Prostate gland (tissue), 2 donors: ENCODE measurements around the gene ITGAX. TPM values are rescaled to one million over a fixed set of nuclear protein-coding genes. Genes with fewer than 3 reads are reported as not detected.

ENCODE experiments used
- DNase-seq: peaks from one replicate; pipeline ENCODE4 v3.0.0-alpha.2; 2019; ENCODE audit warnings: low spot score
- H3K27ac ChIP-seq, 2 donors: fragments of 200-600 bp; sonication (generic); 2 replicates each; pipeline ENCODE4 v1.5.1; 2017 to 2019
- H3K27me3 ChIP-seq: fragments of 200-600 bp; sonication (generic); replicated peaks from 2 replicates; pipeline ENCODE4 v1.5.1; 2019; ENCODE audit not compliant: insufficient read depth
- H3K36me3 ChIP-seq, 2 donors: fragments of 200-600 bp; sonication (generic); 1 replicate in 1 of 2; 2 replicates in 1 of 2; pipeline versions ENCODE4 v1.5.1 to v1.8.1; 2017 to 2019
- H3K4me1 ChIP-seq: fragments of 200-600 bp; sonication (generic); replicated peaks from 2 replicates; pipeline ENCODE4 v1.5.1; 2019
- H3K4me3 ChIP-seq, 2 donors: fragments of 200-600 bp; sonication (generic); 2 replicates each; pipeline ENCODE4 v1.5.1; 2017 to 2019
- H3K9me3 ChIP-seq: fragments of 200-600 bp; sonication (generic); 2 replicates; pipeline ENCODE4 v1.5.1; 2017
- POLR2A ChIP-seq: fragments of 450-650 bp; IDR thresholded peaks from one replicate; pipeline ENCODE4 v1.6.1; 2016; ENCODE audit warnings: antibody characterized with exemption, mild to moderate bottlenecking
- POLR2AphosphoS5 ChIP-seq: sonication (generic); formaldehyde crosslinking; IDR thresholded peaks from one replicate; pipeline ENCODE4 v1.6.1; 2017; ENCODE audit warnings: antibody characterized with exemption
- WGBS: methylation state at CpG from one replicate; pipeline ENCODE4 v1.1.5; 2018; 5-methylcytosine and 5-hydroxymethylcytosine counted together
- intact Hi-C: fragments of 100-400 bp; cut with DNase I; formaldehyde crosslinking; loops from one replicate; pipeline ENCODE4 v1.14.2; 2022
- total RNA-seq, 2 donors: library from RNA; depleted of rRNA; stranded (reverse); fragments of >200 nt; gene quantifications; one replicate each; pipeline ENCODE4 v1.1.0, GENCODE V29; 2016
- TF ChIP-seq, protein P1 (sequence below), 4 experiments: fragments of 200-600 bp in 2 of 4; fragments of 450-650 bp in 2 of 4; sonication (generic) in 2 of 4; IDR thresholded peaks; 1 replicate in 3 of 4; 2 replicates in 1 of 4; pipeline ENCODE4 v1.5.1; 2016 to 2019; ENCODE audit warnings: antibody characterized with exemption in 4 of 4, mild to moderate bottlenecking in 2 of 4, moderate library complexity in 2 of 4

Gene ITGAX
- total RNA-seq, 2 donors from 2014 or later: 2.0 to 3.7 TPM

DNA sequence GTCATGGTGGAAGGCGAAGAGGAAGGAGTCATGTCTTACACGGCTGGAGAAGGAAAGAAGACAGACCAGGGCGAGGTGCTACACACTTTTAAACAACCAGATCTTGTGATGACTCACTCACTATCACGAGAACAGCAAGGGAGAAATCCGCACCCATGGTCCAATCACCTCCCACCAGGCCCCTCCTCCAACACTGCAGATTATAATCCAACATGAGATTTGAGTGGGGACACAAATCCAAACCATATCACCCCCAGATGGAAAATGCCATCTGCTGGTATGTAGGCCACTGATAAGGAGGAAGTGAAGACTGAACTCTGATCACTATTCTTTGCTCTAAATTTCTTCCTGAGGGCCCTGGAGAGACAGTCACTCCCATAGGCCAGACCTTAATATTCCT lies 7.5 kb upstream of the ITGAX start:
- Histone ChIP-seq H3K4me3 (no peak overlapping the region), H3K36me3 (no peaks in the 10 kb centered on the region)
- 79% methylated on average over 5 of the region's 5 CpGs for WGBS

DNA sequence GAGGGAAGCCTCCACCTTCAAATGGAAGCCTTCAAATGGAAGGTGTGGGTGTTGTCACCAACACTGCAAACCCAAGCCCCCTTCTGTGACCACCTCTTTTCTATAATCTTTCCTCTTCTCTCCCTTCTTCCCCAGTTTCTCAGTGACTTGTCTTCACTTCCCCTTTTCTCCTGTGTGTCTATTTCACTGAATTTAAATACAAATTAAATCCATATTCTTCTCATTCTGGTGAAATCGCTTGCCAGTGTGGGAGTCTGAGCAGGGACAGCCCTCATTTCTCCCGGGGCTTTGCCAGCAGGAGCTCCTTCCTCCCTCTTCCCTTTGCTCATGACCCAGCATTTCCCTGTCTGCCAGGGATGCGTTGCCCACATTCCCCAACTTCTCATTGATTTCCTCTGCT lies 6.4 kb upstream of the ITGAX start:
- Histone ChIP-seq H3K27ac (no peak overlapping the region), H3K36me3 (no peaks in the 10 kb centered on the region), H3K27me3 (peaks cover 2% of the 10 kb centered on the region), H3K4me3 (no peak overlapping the region), H3K4me1 (no peaks in the 10 kb centered on the region), H3K9me3 (no peaks in the 10 kb centered on the region)
- no peak for DNase-seq
- WGBS: 52% methylated on average over 3 of the region's 3 CpGs
- intact Hi-C loops: no loop called here
- TF ChIP-seq POLR2AphosphoS5 (no peak), POLR2A (no peak)
- TF ChIP-seq, protein P1, sequence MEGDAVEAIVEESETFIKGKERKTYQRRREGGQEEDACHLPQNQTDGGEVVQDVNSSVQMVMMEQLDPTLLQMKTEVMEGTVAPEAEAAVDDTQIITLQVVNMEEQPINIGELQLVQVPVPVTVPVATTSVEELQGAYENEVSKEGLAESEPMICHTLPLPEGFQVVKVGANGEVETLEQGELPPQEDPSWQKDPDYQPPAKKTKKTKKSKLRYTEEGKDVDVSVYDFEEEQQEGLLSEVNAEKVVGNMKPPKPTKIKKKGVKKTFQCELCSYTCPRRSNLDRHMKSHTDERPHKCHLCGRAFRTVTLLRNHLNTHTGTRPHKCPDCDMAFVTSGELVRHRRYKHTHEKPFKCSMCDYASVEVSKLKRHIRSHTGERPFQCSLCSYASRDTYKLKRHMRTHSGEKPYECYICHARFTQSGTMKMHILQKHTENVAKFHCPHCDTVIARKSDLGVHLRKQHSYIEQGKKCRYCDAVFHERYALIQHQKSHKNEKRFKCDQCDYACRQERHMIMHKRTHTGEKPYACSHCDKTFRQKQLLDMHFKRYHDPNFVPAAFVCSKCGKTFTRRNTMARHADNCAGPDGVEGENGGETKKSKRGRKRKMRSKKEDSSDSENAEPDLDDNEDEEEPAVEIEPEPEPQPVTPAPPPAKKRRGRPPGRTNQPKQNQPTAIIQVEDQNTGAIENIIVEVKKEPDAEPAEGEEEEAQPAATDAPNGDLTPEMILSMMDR (IDR thresholded peaks at IDR 0.05): no peak

More for the DNA sequence above, 7.5 kb upstream of the ITGAX start:
- DNase-seq: no peak
- H3K27ac ChIP-seq: no peak overlapping the region
- TF ChIP-seq POLR2A: no peak
- TF ChIP-seq, protein P1 (IDR thresholded peaks at IDR 0.05): no peak
- TF ChIP-seq POLR2AphosphoS5: no peak
- H3K4me1 ChIP-seq: no peaks in the 10 kb centered on the region
- intact Hi-C loops: no loop called here
- no peaks in the 10 kb centered on the region for H3K9me3 ChIP-seq
- H3K27me3 ChIP-seq: peaks cover 2% of the 10 kb centered on the region

DNA sequence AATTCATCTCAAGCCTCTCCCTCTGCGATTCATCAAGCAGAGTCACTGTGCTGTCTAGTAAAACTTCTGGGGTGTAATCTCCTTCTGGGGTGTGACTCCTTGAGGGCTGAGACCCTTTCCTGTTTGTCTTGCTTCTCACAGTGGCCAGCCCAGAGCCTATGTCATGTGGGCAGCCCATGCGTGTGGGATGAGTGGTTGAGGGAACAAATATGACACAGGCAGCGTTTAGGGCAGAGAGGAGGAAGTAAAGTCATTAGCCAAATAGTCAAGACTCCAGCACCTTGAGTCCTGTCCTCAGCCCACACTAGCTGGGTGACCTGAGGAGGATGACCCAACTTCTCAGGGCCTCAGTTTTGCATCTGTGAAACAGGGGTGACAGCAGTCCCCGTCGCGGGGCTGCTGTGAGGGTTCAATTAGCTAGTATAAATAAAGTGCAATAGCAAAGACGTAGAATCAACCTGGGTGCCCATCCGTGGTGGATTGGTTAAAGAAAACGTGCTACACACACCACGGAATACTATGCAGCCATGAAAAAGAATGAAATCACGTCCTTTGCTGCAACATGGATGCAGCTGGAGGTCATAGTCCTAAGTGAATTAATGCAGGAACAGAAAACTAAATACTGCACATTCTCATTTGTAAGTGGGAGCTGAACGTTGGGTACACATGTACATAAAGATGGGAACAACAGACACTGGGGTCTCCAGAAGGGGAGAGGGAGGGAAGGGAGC lies 4.5 kb upstream of the ITGAX start:
- Histone ChIP-seq H3K36me3 (no peaks in the 10 kb centered on the region), H3K27me3 (peaks cover 2% of the 10 kb centered on the region), H3K4me1 (no peaks in the 10 kb centered on the region), H3K27ac (no peak overlapping the region), H3K9me3 (no peaks in the 10 kb centered on the region), H3K4me3 (no peak overlapping the region)
- DNase-seq: no peak
- intact Hi-C loops: no loop called here
- 79% methylated on average over 12 of the region's 12 CpGs for WGBS
- TF ChIP-seq POLR2A: no peak
- TF ChIP-seq, protein P1 (IDR thresholded peaks at IDR 0.05): no peak
- TF ChIP-seq POLR2AphosphoS5: no peak

DNA sequence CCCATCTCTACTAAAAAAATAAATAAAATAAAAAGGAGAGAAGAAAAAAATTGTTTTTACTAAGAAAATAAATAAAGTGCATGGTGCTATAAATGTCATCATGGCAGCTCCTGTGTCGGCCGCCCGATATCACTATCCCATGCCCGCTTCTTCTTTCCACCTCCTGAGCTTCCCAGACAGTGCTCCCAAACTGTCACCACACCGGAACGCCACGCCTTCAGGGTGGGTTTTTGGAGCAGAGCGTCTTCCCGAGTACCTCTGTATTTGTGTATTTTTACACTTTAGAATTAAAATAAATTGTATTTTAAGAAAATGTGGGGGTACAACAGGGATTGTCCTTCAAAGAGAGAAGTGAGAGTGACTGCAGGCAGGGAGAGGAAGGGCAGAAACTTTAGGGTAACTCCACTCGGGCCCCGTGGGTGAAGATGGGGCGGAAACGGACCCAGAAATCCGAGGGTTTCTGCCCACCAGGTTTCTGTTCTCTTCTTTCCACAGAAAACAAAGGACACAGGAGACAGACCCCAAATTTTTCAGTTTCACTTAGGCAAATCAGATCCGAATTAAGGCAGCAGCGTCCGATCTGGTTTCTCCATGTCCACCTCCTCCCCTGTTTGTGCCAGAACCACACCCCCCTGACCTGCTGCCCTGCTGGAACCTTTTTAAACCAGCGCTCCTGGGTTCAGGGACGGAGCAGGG lies 3.6 kb upstream of the ITGAX start:
- Histone ChIP-seq H3K9me3 (no peaks in the 10 kb centered on the region), H3K36me3 (no peaks in the 10 kb centered on the region), H3K4me3 (no peak overlapping the region), H3K4me1 (no peaks in the 10 kb centered on the region), H3K27me3 (peaks cover 2% of the 10 kb centered on the region), H3K27ac (no peak overlapping the region)
- no peak for DNase-seq
- no peak for TF ChIP-seq POLR2A
- TF ChIP-seq, protein P1 (IDR thresholded peaks at IDR 0.05): no peak
- TF ChIP-seq POLR2AphosphoS5: no peak
- WGBS: 71% methylated on average over 19 of the region's 19 CpGs
- intact Hi-C loops: no loop called here
